Psoas muscle (tissue), 8 donors: Measurements from ENCODE around the gene GJA10. TPM values are rescaled to one million over a fixed set of nuclear protein-coding genes. Genes with fewer than 3 reads are reported as not detected.
"Not testable (repeated sequence)": the region's sequence is repeated elsewhere in the genome, so short reads cannot be mapped to it uniquely, and the experiment has no call there.

ENCODE experiments used
- ATAC-seq, 4 donors: fragments of 200-7000 bp; cut with Tn5 transposase; one replicate each; pipeline ENCODE4 v1.9.1; 2020; ENCODE audit warnings: moderate library complexity in 3 of 4, mild to moderate bottlenecking in 2 of 4
- DNase-seq, 2 donors: peaks; one replicate each; pipeline ENCODE4 v3.0.0-alpha.2; 2020
- H3K27ac ChIP-seq: fragments of 200-600 bp; one replicate; pipeline ENCODE4 v1.8.0; 2022
- H3K27me3 ChIP-seq, 3 donors: fragments of 200-600 bp in 1 of 3; one replicate each; pipeline versions ENCODE4 v1.6.1 to v1.8.0; 2013 to 2022; ENCODE audit warnings: low read length in 2 of 3, mild to moderate bottlenecking in 2 of 3, moderate library complexity in 1 of 3; ENCODE audit not compliant: insufficient read depth in 3 of 3
- H3K36me3 ChIP-seq, 2 donors: fragments of 200-600 bp in 1 of 2; one replicate each; pipeline versions ENCODE4 v1.6.1 to v1.8.0; 2013 to 2022; ENCODE audit warnings: low read depth in 1 of 2, mild to moderate bottlenecking in 1 of 2, moderate library complexity in 1 of 2; ENCODE audit not compliant: insufficient read depth in 1 of 2
- H3K4me1 ChIP-seq: fragments of 200-600 bp; one replicate; pipeline ENCODE4 v1.8.0; 2022
- H3K4me3 ChIP-seq: fragments of 200-600 bp; one replicate; pipeline ENCODE4 v1.8.0; 2022; ENCODE audit warnings: mild to moderate bottlenecking
- H3K9me3 ChIP-seq: fragments of 200-600 bp; one replicate; pipeline ENCODE4 v1.8.0; 2022
- WGBS, 3 donors: extraction: QIAGEN DNeasy Blood & Tissue Kit; methylation state at CpG; one replicate each; pipeline versions ENCODE4 v1.1.6 to v1.1.7; 2013; 5-methylcytosine and 5-hydroxymethylcytosine counted together
- intact Hi-C, 2 donors: fragments of 100-400 bp; cut with DNase I; formaldehyde crosslinking; loops; one replicate each; pipeline versions ENCODE4 v1.11.0 to v1.14.2; 2022
- polyA plus RNA-seq, 3 donors: library from polyadenylated mRNA; stranded (reverse); fragments of 200-250 nt; gene quantifications; one replicate each; pipeline ENCODE4 v1.2.3, GENCODE V29; 2013
- total RNA-seq, 4 donors: library from RNA; stranded (reverse); fragmentation: NEBNext Ultra II Directional in 2 of 4; extraction: Animal tissue kit (Norgen Biotek cat#: 25700) in 2 of 4; gene quantifications; one replicate each; pipeline versions ENCODE4 v1.2.1 to v1.2.4, GENCODE V29; 2021 to 2023
- TF ChIP-seq, protein P1 (sequence below): fragments of 200-600 bp; IDR thresholded peaks from one replicate; pipeline ENCODE4 v1.8.0; 2022; ENCODE audit warnings: antibody characterized with exemption
- donor health status: healthy with polysubstance abuse.
- donor health status: DM: no; HTN: no; CAD: no; lungs with moderate emphysema.
- donor health status: Bipolar disorder and iron deficiency.
- donor health status: healthy.
- donor health status: DM: yes; HTN: yes; CAD: no.
- donor health status: DM: no; HTN: no; CAD: no.
- donor health status: DM: no; HTN: no; CAD: no.
- donor health status: DM: yes; HTN: yes; CAD: no.

Gene GJA10
- total and polyA plus RNA-seq, 7 donors = not detected

DNA sequence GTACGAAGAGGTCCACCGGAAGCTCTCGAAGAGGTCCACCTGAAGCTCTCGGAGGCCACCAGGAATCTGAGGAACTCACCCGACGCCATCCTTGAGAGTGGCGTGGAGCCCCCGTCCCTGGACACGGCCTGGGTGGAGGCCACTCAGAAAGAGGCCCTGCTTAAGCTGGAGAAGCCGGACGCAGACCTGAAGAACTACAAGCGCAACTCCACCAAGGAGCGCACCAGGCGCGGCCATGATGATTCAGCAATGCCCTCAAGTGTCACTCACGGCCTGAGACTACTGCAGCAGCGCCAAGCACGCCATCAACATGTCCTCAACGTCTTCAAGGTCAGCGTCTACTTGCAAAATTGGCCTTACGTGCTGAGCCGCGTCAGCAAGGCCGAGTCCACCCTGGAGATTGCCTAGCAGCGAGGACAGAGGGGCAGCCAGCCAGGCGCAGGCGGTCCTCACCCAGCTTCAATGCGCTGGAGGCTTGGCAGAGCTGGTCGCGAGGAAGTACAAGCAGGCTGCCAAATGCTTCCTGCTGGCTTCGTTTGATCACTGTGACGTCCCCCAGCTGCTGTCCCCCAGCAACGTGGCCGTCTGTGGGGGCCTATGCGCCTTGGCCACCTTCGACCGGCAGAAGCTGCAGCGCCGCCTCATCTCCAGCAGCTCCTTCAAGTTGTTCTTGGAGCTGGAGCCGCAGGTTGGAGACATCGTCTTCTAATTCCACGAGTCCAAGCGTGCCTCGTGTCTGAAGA, 7.7 kb upstream of the GJA10 start:
- Histone ChIP-seq H3K9me3 (no peaks in the 10 kb centered on the region), H3K36me3 (no peaks in the 10 kb centered on the region), H3K4me3 (no peak overlapping the region), H3K27ac (no peak overlapping the region), H3K4me1 (no peaks in the 10 kb centered on the region), H3K27me3 (peaks cover 0 to 27% (median 13%) of the 10 kb centered on the region in 3 donors)
- intact Hi-C loops = no loop called here
- ATAC-seq = no peak
- TF ChIP-seq, protein P1, sequence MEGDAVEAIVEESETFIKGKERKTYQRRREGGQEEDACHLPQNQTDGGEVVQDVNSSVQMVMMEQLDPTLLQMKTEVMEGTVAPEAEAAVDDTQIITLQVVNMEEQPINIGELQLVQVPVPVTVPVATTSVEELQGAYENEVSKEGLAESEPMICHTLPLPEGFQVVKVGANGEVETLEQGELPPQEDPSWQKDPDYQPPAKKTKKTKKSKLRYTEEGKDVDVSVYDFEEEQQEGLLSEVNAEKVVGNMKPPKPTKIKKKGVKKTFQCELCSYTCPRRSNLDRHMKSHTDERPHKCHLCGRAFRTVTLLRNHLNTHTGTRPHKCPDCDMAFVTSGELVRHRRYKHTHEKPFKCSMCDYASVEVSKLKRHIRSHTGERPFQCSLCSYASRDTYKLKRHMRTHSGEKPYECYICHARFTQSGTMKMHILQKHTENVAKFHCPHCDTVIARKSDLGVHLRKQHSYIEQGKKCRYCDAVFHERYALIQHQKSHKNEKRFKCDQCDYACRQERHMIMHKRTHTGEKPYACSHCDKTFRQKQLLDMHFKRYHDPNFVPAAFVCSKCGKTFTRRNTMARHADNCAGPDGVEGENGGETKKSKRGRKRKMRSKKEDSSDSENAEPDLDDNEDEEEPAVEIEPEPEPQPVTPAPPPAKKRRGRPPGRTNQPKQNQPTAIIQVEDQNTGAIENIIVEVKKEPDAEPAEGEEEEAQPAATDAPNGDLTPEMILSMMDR = no peak
- WGBS, 3 donors = 87 to 88% (median 87%) methylated on average over 44 of the region's 44 CpGs
- no peak for DNase-seq

DNA sequence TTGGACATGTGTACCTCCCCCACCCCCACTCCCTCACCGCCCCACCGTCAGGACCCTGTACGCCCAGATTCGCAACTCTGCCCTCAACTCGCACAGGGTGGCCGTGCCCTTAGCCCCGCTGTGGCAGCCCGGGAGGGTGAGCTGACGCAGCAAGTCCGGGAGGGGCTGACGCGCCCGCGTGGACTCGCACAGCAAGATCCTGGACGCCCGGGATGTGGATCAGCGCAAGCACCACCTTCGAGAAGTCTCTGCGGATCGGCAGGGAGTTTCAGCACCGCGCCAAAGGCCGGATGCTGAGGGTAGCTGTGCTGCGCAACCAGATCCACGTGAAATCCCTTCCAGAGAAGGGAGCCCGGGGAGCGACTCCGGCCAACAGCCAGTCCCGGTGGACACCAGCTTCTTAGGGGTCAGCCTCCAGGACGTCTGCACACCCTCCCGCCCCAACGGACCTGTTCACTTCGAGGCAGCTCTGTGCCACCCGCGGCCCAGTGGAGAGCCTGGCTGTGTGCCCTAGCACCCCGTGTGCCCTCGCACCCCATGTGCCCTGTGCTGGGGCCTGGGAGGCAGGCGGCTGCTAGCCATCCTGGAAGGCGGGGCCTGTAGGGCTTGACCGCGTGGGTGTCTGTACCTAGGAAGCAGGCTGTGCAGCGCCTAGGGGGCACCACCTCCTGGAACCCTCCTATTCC, 6.7 kb upstream of the GJA10 start:
- Histone ChIP-seq H3K9me3 (no peaks in the 10 kb centered on the region), H3K36me3 (no peaks in the 10 kb centered on the region), H3K4me1 (no peaks in the 10 kb centered on the region), H3K4me3 (no peak overlapping the region), H3K27ac (no peak overlapping the region), H3K27me3 (peaks cover 0 to 37% (median 13%) of the 10 kb centered on the region in 3 donors)
- ATAC-seq (no peak), DNase-seq (no peak)
- WGBS, 3 donors = 16 to 21% (median 17%) methylated on average over 43 of the region's 43 CpGs
- TF ChIP-seq, protein P1 = no peak
- intact Hi-C loops = no loop called here

DNA sequence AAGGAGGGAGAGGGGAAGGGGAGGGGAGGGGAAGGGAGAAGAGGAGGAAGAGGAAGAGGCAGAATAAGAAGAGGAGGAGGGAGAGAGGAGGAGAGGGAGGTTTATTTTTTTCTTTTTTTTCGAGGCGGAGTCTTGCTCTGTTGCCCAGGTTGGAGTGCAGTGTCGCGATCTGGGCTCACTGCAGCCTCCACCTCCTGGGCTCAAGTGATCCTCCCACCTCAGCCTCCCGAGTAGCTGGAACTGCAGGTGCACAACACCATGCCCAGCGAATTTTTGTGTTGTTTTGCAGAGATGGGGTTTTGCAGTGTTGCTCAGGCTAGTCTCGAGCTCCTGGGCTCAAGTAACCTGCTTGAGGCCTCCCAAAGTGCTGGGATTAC, 6.1 kb upstream of the GJA10 start:
- intact Hi-C loops = no loop called here
- ATAC-seq = no peak
- TF ChIP-seq, protein P1 = no peak
- H3K4me1 ChIP-seq = no peaks in the 10 kb centered on the region
- no peak overlapping the region for H3K4me3 ChIP-seq
- no peak for DNase-seq
- H3K27me3 ChIP-seq = peaks cover 0 to 40% (median 14%) of the 10 kb centered on the region in 3 donors
- no peak overlapping the region for H3K27ac ChIP-seq
- no peaks in the 10 kb centered on the region for H3K9me3 ChIP-seq
- 81 to 93% (median 85%) methylated on average over 5 to 7 of the region's 7 CpGs for WGBS, 3 donors
- H3K36me3 ChIP-seq = no peaks in the 10 kb centered on the region

DNA sequence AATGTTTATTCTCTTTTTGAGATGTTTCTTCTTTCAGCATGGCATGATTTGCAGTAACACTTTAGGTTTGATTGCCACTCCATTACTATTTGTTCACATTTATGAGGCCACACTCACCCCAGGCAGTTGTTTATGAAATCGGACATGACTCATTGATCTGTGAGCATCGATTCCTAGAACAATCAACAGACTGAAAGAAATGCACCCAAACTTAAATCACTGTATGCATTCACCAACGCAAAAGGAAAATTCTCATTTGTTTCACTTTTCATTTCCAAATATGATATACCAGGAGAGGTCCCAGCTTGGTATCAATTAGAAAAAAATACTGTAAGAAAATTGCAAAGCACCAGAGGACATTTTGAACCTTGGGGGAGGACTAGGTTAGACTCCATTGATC, 5.4 kb upstream of the GJA10 start:
- H3K4me1 ChIP-seq = no peaks in the 10 kb centered on the region
- 83 to 88% (median 88%) methylated on average over 3 of the region's 3 CpGs for WGBS, 3 donors
- TF ChIP-seq, protein P1 = no peak

DNA sequence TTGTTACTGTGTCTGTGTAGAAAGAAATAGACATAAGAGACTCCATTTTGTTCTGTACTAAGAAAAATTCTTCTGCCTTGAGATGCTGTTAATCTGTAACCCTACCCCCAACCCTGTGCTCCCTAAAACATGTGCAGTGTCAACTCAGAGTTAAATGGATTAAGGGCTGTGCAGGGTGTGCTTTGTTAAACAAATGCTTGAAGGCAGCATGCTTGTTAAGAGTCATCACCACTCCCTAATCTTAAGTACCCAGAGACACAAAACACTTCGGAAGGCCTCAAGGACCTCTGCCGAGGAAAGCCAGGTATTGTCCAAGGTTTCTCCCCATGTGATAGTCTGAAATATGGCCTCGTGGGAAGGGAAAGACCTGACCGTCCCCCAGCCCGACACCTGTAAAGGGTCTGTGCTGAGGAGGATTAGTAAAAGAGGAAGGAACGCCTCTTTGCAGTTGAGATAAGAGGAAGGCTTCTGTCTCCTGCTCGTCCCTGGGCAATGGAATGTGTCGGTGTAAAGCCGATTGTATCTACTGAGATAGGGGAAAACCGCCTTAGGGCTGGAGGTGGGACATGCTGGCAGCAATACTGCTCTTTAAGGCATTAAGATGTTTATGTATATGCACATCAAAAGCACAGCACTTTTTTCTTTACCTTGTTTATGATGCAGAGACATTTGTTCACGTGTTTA, 3.3 kb upstream of the GJA10 start:
- H3K9me3 ChIP-seq, ATAC-seq, DNase-seq, intact Hi-C loops, H3K4me1 ChIP-seq, H3K27ac ChIP-seq, H3K4me3 ChIP-seq, H3K36me3 ChIP-seq: not testable (repeated sequence)
- H3K27me3 ChIP-seq = peaks cover 0 to 49% (median 14%) of the 10 kb centered on the region in 3 donors
- WGBS, 3 donors = 6 to 7% (median 7%) methylated on average over 8 to 11 of the region's 11 CpGs

More for the DNA sequence above, 5.4 kb upstream of the GJA10 start:
- intact Hi-C loops = no loop called here
- Histone ChIP-seq H3K27me3 (peaks cover 0 to 41% (median 14%) of the 10 kb centered on the region in 3 donors), H3K27ac (no peak overlapping the region), H3K4me3 (no peak overlapping the region), H3K36me3 (no peaks in the 10 kb centered on the region), H3K9me3 (no peaks in the 10 kb centered on the region)
- DNase-seq = no peak
- no peak for ATAC-seq

DNA sequence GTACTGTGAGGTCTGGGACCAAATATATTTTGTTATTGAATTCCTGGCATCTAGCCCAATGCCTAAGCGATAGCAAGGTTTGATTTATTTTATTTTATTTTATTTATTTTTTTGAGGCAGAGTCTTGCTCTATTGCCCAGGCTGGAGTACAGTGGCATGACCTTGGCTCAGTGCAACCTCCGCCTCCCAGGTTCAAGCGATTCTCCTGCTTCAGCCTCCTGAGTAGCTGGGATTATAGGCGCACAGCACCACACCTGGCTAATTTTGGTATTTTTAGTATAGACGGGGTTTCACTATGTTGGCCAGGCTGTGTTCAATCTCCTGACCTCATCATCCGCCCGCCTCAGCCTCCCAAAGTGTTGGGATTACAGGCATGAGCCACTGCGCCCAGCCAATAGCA, 1.7 kb upstream of the GJA10 start:
- intact Hi-C loops, ATAC-seq, H3K4me1 ChIP-seq, H3K9me3 ChIP-seq, H3K27ac ChIP-seq, H3K36me3 ChIP-seq, DNase-seq, H3K4me3 ChIP-seq: not testable (repeated sequence)
- WGBS, 3 donors = 75 to 91% (median 82%) methylated on average over 8 of the region's 8 CpGs
- H3K27me3 ChIP-seq = peaks cover 0 to 53% (median 9%) of the 10 kb centered on the region in 3 donors
